HepG2 (cell line): ENCODE data around the gene DNLZ. TPM values are rescaled to one million over a fixed set of nuclear protein-coding genes. Genes with fewer than 3 reads are reported as not detected.

Experiments used
- CHD4 ChIP-seq: fragments of 200-600 bp; sonication (generic); IDR thresholded peaks from 2 replicates; pipeline ENCODE4 v1.7.0; 2017; ENCODE audit warnings: mild to moderate bottlenecking, low read length, borderline replicate concordance
- TBX2 ChIP-seq: sonication (generic); formaldehyde crosslinking; IDR thresholded peaks from 2 replicates; pipeline ENCODE4 v1.5.0; 2020; ENCODE audit warnings: missing genetic modification reagents, mild to moderate bottlenecking, borderline replicate concordance
- ZNF775 ChIP-seq: sonication (generic); formaldehyde crosslinking; IDR thresholded peaks from 2 replicates; pipeline ENCODE4 v1.4.0; 2020; ENCODE audit warnings: missing genetic modification reagents, mild to moderate bottlenecking, moderate library complexity, borderline replicate concordance
- ZNF83 ChIP-seq: sonication (generic); formaldehyde crosslinking; IDR thresholded peaks from 2 replicates; pipeline ENCODE4 v1.4.0; 2020; ENCODE audit warnings: missing genetic modification reagents, mild to moderate bottlenecking, borderline replicate concordance
- polyA plus RNA-seq, 8 experiments: library from polyadenylated mRNA; depleted of rRNA in 3 of 8; stranded (reverse) in 7 of 8; unstranded in 1 of 8; fragments of >200 nt; fragmentation: Illumina TruSeq in 4 of 8; extraction: Trizol in 4 of 8; gene quantifications; 2 replicates each; pipeline versions ENCODE4 v1.2.1 to v1.2.3, GENCODE V29; 2011 to 2016; ENCODE audit warnings: low read depth in 4 of 8, missing spikeins in 1 of 8, mixed read lengths in 1 of 8; ENCODE audit not compliant: insufficient read depth in 1 of 8
- total RNA-seq, 5 experiments: library from RNA; depleted of rRNA; stranded (reverse); fragments of >200 nt; fragmentation: Illumina TruSeq; extraction: Trizol; gene quantifications; 2 replicates each; pipeline ENCODE4 v1.2.3, GENCODE V29; 2016; ENCODE audit warnings: low read depth in 1 of 5
- TF ChIP-seq, protein P1 (sequence below): sonication (generic); formaldehyde crosslinking; IDR thresholded peaks from 2 replicates; pipeline ENCODE4 v1.4.0; 2020; ENCODE audit warnings: missing genetic modification reagents, borderline replicate concordance
- TF ChIP-seq, protein P2 (sequence below): fragments of 450-650 bp; IDR thresholded peaks from 2 replicates; pipeline ENCODE4 v1.6.1; 2016
- TF ChIP-seq, protein P3 (sequence below): sonication (generic); formaldehyde crosslinking; IDR thresholded peaks from 2 replicates; pipeline ENCODE4 v1.8.1; 2023; ENCODE audit warnings: mild to moderate bottlenecking, missing genetic modification reagents
- TF ChIP-seq, protein P4 (sequence below): sonication (generic); formaldehyde crosslinking; IDR thresholded peaks from 2 replicates; pipeline ENCODE4 v1.8.1; 2022; ENCODE audit warnings: mild to moderate bottlenecking, missing genetic modification reagents
- TF ChIP-seq, protein P5 (sequence below): sonication (generic); formaldehyde crosslinking; IDR thresholded peaks from 2 replicates; pipeline ENCODE4 v1.4.0; 2020; ENCODE audit warnings: mild to moderate bottlenecking, missing genetic modification reagents, borderline replicate concordance
- TF ChIP-seq, protein P6 (sequence below): sonication (generic); formaldehyde crosslinking; IDR thresholded peaks from 2 replicates; pipeline ENCODE4 v1.5.0; 2020; ENCODE audit warnings: missing genetic modification reagents, mild to moderate bottlenecking, borderline replicate concordance

The DNLZ gene
- total and polyA plus RNA-seq, 2 of the 13 experiments (the other 11 are each of a cell fraction or from before 2014, with no cell fraction given): 3.4 to 8.0 TPM

DNA sequence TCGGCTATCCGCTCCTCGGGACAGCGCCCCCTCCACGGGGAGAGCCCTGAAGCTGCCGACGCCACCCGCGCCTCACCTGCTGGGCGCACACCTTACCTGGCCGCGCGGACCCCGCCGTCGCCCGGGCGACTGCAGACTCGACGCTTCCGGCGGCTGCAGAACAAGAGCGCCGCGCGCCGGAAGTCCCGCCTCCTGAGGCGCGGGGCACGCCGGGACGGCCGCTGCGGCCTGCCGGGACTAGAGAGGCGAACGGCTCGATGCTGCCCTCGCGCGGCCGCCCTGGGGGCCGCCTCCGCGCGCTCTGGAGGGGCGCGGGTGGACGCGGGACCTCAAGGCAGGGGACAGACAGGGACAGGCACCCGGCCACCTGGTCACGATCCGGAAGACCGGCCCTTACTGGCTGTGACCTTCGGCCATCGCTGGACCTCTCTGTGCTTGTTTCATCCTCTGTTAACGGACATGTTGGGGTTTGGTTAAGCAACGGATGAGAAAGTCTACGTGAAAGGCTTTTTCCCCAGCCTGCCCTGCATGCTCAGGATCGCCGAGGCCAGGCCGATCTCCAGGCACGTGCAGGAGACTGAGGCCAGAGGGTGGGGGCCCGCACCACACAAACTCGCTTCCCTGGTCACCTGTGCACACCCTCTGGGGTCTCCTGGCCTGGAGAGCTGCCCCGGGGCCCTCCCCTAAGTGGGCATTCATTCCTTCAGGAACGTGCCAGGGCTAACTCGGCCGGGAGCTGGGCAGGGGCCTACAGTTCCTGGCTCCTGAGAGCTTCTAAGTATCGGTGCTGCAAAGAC is 36.7 kb upstream of the DNLZ start, which contains the start of gene SNAPC4 (continued):
- TF ChIP-seq, protein P1, sequence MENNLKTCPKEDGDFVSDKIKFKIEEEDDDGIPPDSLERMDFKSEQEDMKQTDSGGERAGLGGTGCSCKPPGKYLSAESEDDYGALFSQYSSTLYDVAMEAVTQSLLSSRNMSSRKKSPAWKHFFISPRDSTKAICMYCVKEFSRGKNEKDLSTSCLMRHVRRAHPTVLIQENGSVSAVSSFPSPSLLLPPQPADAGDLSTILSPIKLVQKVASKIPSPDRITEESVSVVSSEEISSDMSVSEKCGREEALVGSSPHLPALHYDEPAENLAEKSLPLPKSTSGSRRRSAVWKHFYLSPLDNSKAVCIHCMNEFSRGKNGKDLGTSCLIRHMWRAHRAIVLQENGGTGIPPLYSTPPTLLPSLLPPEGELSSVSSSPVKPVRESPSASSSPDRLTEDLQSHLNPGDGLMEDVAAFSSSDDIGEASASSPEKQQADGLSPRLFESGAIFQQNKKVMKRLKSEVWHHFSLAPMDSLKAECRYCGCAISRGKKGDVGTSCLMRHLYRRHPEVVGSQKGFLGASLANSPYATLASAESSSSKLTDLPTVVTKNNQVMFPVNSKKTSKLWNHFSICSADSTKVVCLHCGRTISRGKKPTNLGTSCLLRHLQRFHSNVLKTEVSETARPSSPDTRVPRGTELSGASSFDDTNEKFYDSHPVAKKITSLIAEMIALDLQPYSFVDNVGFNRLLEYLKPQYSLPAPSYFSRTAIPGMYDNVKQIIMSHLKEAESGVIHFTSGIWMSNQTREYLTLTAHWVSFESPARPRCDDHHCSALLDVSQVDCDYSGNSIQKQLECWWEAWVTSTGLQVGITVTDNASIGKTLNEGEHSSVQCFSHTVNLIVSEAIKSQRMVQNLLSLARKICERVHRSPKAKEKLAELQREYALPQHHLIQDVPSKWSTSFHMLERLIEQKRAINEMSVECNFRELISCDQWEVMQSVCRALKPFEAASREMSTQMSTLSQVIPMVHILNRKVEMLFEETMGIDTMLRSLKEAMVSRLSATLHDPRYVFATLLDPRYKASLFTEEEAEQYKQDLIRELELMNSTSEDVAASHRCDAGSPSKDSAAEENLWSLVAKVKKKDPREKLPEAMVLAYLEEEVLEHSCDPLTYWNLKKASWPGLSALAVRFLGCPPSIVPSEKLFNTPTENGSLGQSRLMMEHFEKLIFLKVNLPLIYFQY (CRISPR knock-in tag): 0 out of 2 replicates have a peak, but pooled peaks have one; percentile 28
- TF ChIP-seq, protein P2, sequence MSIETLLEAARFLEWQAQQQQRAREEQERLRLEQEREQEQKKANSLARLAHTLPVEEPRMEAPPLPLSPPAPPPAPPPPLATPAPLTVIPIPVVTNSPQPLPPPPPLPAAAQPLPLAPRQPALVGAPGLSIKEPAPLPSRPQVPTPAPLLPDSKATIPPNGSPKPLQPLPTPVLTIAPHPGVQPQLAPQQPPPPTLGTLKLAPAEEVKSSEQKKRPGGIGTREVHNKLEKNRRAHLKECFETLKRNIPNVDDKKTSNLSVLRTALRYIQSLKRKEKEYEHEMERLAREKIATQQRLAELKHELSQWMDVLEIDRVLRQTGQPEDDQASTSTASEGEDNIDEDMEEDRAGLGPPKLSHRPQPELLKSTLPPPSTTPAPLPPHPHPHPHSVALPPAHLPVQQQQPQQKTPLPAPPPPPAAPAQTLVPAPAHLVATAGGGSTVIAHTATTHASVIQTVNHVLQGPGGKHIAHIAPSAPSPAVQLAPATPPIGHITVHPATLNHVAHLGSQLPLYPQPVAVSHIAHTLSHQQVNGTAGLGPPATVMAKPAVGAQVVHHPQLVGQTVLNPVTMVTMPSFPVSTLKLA: no peak
- TF ChIP-seq ZNF83 (CRISPR knock-in tag) (0 out of 2 replicates have a peak, but pooled peaks have one; percentile 13), ZNF775 (CRISPR knock-in tag) (no peak; the same call in 1 of the 2 replicates), CHD4 (no peak), TBX2 (CRISPR knock-in tag) (peak; percentile 13; the same call in 1 of the 2 replicates)
- TF ChIP-seq, protein P3, sequence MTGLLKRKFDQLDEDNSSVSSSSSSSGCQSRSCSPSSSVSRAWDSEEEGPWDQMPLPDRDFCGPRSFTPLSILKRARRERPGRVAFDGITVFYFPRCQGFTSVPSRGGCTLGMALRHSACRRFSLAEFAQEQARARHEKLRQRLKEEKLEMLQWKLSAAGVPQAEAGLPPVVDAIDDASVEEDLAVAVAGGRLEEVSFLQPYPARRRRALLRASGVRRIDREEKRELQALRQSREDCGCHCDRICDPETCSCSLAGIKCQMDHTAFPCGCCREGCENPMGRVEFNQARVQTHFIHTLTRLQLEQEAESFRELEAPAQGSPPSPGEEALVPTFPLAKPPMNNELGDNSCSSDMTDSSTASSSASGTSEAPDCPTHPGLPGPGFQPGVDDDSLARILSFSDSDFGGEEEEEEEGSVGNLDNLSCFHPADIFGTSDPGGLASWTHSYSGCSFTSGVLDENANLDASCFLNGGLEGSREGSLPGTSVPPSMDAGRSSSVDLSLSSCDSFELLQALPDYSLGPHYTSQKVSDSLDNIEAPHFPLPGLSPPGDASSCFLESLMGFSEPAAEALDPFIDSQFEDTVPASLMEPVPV (CRISPR knock-in tag): peak; percentile 84
- TF ChIP-seq, protein P4, sequence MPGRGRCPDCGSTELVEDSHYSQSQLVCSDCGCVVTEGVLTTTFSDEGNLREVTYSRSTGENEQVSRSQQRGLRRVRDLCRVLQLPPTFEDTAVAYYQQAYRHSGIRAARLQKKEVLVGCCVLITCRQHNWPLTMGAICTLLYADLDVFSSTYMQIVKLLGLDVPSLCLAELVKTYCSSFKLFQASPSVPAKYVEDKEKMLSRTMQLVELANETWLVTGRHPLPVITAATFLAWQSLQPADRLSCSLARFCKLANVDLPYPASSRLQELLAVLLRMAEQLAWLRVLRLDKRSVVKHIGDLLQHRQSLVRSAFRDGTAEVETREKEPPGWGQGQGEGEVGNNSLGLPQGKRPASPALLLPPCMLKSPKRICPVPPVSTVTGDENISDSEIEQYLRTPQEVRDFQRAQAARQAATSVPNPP (CRISPR knock-in tag): peak; percentile 84; the same call in 1 of the 2 replicates
- TF ChIP-seq, protein P5, sequence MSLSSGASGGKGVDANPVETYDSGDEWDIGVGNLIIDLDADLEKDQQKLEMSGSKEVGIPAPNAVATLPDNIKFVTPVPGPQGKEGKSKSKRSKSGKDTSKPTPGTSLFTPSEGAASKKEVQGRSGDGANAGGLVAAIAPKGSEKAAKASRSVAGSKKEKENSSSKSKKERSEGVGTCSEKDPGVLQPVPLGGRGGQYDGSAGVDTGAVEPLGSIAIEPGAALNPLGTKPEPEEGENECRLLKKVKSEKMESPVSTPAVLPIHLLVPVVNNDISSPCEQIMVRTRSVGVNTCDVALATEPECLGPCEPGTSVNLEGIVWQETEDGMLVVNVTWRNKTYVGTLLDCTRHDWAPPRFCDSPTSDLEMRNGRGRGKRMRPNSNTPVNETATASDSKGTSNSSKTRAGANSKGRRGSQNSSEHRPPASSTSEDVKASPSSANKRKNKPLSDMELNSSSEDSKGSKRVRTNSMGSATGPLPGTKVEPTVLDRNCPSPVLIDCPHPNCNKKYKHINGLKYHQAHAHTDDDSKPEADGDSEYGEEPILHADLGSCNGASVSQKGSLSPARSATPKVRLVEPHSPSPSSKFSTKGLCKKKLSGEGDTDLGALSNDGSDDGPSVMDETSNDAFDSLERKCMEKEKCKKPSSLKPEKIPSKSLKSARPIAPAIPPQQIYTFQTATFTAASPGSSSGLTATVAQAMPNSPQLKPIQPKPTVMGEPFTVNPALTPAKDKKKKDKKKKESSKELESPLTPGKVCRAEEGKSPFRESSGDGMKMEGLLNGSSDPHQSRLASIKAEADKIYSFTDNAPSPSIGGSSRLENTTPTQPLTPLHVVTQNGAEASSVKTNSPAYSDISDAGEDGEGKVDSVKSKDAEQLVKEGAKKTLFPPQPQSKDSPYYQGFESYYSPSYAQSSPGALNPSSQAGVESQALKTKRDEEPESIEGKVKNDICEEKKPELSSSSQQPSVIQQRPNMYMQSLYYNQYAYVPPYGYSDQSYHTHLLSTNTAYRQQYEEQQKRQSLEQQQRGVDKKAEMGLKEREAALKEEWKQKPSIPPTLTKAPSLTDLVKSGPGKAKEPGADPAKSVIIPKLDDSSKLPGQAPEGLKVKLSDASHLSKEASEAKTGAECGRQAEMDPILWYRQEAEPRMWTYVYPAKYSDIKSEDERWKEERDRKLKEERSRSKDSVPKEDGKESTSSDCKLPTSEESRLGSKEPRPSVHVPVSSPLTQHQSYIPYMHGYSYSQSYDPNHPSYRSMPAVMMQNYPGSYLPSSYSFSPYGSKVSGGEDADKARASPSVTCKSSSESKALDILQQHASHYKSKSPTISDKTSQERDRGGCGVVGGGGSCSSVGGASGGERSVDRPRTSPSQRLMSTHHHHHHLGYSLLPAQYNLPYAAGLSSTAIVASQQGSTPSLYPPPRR (CRISPR knock-in tag): no peak
- TF ChIP-seq, protein P6, sequence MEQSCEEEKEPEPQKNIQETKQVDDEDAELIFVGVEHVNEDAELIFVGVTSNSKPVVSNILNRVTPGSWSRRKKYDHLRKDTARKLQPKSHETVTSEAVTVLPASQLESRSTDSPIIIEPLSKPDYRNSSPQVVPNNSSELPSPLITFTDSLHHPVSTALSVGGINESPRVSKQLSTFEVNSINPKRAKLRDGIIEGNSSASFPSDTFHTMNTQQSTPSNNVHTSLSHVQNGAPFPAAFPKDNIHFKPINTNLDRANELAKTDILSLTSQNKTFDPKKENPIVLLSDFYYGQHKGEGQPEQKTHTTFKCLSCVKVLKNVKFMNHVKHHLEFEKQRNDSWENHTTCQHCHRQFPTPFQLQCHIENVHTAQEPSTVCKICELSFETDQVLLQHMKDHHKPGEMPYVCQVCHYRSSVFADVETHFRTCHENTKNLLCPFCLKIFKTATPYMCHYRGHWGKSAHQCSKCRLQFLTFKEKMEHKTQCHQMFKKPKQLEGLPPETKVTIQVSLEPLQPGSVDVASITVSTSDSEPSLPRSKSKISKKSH (CRISPR knock-in tag): no peak; the same call in 1 of the 2 replicates
